Parathyroid adenoma (tissue), 2 donors: ENCODE data around the gene SEPTIN8.
"Not testable (repeated sequence)": the region's sequence is repeated elsewhere in the genome, so short reads cannot be mapped to it uniquely, and the experiment has no call there.

ENCODE experiments used
- H2AFZ ChIP-seq: fragments of 300-600 bp; sonication (generic); one replicate; pipeline ENCODE4 v1.7.0; 2017; ENCODE audit warnings: antibody characterized with exemption, mild to moderate bottlenecking
- H3K27ac ChIP-seq: fragments of 300-600 bp; sonication (generic); one replicate; pipeline ENCODE4 v1.7.0; 2017
- H3K27me3 ChIP-seq: fragments of 300-600 bp; sonication (generic); one replicate; pipeline ENCODE4 v1.7.0; 2017; ENCODE audit warnings: low read length; ENCODE audit not compliant: control insufficient read depth, insufficient read depth
- H3K36me3 ChIP-seq: fragments of 300-600 bp; sonication (generic); one replicate; pipeline ENCODE4 v1.7.0; 2017; ENCODE audit warnings: low read length; ENCODE audit not compliant: control insufficient read depth, insufficient read depth
- H3K4me1 ChIP-seq: fragments of 300-600 bp; sonication (generic); one replicate; pipeline ENCODE4 v1.7.0; 2017; ENCODE audit warnings: control low read depth
- H3K4me2 ChIP-seq: fragments of 300-600 bp; sonication (generic); one replicate; pipeline ENCODE4 v1.7.0; 2017; ENCODE audit warnings: low read length
- H3K4me3 ChIP-seq: fragments of 300-600 bp; sonication (generic); one replicate; pipeline ENCODE4 v1.7.0; 2017; ENCODE audit warnings: low read depth, low read length
- H3K79me2 ChIP-seq: fragments of 300-600 bp; sonication (generic); one replicate; pipeline ENCODE4 v1.7.0; 2017; ENCODE audit warnings: control low read depth
- H3K9ac ChIP-seq: fragments of 300-600 bp; sonication (generic); one replicate; pipeline ENCODE4 v1.7.0; 2017; ENCODE audit warnings: mild to moderate bottlenecking
- H3K9me3 ChIP-seq: fragments of 300-600 bp; sonication (generic); one replicate; pipeline ENCODE4 v1.7.0; 2017; ENCODE audit warnings: low read length; ENCODE audit not compliant: control insufficient read depth
- TF ChIP-seq, protein P1 (sequence below): fragments of 300-600 bp; sonication (generic); IDR thresholded peaks from one replicate; pipeline ENCODE4 v1.7.0; 2017; ENCODE audit warnings: antibody characterized with exemption, mild to moderate bottlenecking
- donor health status: primary hyperparathyroidism.

Gene SEPTIN8

DNA sequence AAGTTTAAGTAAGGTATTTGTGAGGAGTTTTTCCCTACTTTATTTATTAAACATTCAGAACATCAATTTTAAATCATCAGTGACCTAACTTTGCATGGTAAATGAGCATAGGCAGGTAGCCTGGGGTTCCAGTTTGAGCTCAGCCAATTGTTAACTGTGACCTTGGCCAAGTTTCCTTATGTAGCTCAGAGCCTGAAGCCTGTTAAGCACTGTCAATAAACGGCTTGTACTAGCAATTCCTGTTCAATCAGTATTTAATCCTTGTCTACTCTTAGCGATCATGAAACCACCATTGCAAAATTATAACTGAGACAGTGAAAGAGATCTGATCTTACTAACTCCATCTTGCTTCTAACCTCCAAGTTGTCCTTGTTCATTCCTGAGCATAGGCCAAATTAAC is 31.4 kb upstream of the SEPTIN8 start:
- Histone ChIP-seq H3K4me2 (no peak overlapping the region), H3K27me3 (no peaks in the 10 kb centered on the region), H3K9ac (no peak overlapping the region), H3K4me3 (no peak overlapping the region), H3K27ac (no peak overlapping the region), H3K9me3 (no peaks in the 10 kb centered on the region), H3K4me1 (no peaks in the 10 kb centered on the region), H2AFZ (no peak overlapping the region), H3K79me2 (no peaks in the 10 kb centered on the region), H3K36me3 (no peaks in the 10 kb centered on the region)
- TF ChIP-seq, protein P1, sequence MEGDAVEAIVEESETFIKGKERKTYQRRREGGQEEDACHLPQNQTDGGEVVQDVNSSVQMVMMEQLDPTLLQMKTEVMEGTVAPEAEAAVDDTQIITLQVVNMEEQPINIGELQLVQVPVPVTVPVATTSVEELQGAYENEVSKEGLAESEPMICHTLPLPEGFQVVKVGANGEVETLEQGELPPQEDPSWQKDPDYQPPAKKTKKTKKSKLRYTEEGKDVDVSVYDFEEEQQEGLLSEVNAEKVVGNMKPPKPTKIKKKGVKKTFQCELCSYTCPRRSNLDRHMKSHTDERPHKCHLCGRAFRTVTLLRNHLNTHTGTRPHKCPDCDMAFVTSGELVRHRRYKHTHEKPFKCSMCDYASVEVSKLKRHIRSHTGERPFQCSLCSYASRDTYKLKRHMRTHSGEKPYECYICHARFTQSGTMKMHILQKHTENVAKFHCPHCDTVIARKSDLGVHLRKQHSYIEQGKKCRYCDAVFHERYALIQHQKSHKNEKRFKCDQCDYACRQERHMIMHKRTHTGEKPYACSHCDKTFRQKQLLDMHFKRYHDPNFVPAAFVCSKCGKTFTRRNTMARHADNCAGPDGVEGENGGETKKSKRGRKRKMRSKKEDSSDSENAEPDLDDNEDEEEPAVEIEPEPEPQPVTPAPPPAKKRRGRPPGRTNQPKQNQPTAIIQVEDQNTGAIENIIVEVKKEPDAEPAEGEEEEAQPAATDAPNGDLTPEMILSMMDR, result no peak

GRCh38 chr5:132807163-132807838 is 30.3 kb upstream of the SEPTIN8 start:
- H3K4me3 ChIP-seq, result no peak overlapping the region
- H3K9ac ChIP-seq, result no peak overlapping the region
- H3K27ac ChIP-seq, result no peak overlapping the region

GRCh38 chr5:132806804-132807162 is 29.7 kb upstream of the SEPTIN8 start:
- not testable (repeated sequence) for H3K4me2 ChIP-seq, H3K4me3 ChIP-seq, H3K36me3 ChIP-seq, H3K79me2 ChIP-seq, H3K27ac ChIP-seq, H2AFZ ChIP-seq, H3K9me3 ChIP-seq, H3K4me1 ChIP-seq, H3K9ac ChIP-seq, H3K27me3 ChIP-seq

More at GRCh38 chr5:132807163-132807838, 30.3 kb upstream of the SEPTIN8 start:
- Histone ChIP-seq H3K79me2 (no peaks in the 10 kb centered on the region), H3K36me3 (no peaks in the 10 kb centered on the region), H3K27me3 (no peaks in the 10 kb centered on the region), H3K9me3 (no peaks in the 10 kb centered on the region), H3K4me1 (no peaks in the 10 kb centered on the region), H3K4me2 (no peak overlapping the region), H2AFZ (no peak overlapping the region)
- TF ChIP-seq, protein P1, result no peak

- H3K9ac ChIP-seq, H2AFZ ChIP-seq, H3K27me3 ChIP-seq, H3K79me2 ChIP-seq, H3K4me3 ChIP-seq, H3K9me3 ChIP-seq, H3K36me3 ChIP-seq, H3K4me2 ChIP-seq, H3K4me1 ChIP-seq, H3K27ac ChIP-seq: not testable (repeated sequence)
Measured at GRCh38 chr5:132805872-132806271, 28.8 kb upstream of the SEPTIN8 start.

GRCh38 chr5:132804219-132804618 is 27.2 kb upstream of the SEPTIN8 start:
- not testable (repeated sequence) for H3K9me3 ChIP-seq, H3K36me3 ChIP-seq, H3K79me2 ChIP-seq, H3K27ac ChIP-seq, H3K9ac ChIP-seq, H2AFZ ChIP-seq, H3K4me2 ChIP-seq, H3K4me1 ChIP-seq, H3K4me3 ChIP-seq, H3K27me3 ChIP-seq

DNA sequence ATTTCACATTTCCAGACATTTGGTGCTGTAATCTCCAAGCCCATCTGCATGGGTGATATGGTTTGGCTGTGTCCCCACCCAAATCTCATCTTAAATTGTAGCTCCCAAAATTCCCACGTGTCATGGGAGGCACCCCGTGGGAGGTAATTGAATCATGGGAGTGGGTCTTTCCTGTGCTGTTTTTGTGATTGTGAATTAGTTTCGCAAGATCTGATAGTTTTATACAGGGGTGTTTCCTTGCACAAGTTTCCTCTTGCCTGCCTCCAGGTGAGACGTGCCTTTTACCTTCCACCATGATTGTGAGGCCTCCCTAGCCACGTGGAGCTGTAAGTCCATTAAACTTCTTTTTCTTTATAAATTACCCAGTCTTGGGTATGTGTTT is 25.6 kb upstream of the SEPTIN8 start:
- not testable (repeated sequence) for H3K4me1 ChIP-seq, H3K36me3 ChIP-seq, H3K79me2 ChIP-seq, H3K27me3 ChIP-seq, H3K4me3 ChIP-seq, H3K9me3 ChIP-seq, H2AFZ ChIP-seq, H3K9ac ChIP-seq, H3K4me2 ChIP-seq, H3K27ac ChIP-seq
